GM03348 (cell line): ENCODE data around the gene GGNBP2.
"Not testable (repeated sequence)": the region's sequence is repeated elsewhere in the genome, so short reads cannot be mapped to it uniquely, and the experiment has no call there.

Experiments used
- DNase-seq: peaks from one replicate; pipeline ENCODE4 v3.0.0; 2012; ENCODE audit warnings: low spot score

Gene GGNBP2

GRCh38 chr17:36544307-36545076 is at the start of gene GGNBP2:
TSS of gene GGNBP2 (plus strand) at chr17:36544919. CDS start at chr17:36545725, 806 bp downstream.
- DNase-seq = peak; percentile 97

- DNase-seq = no peak
Observed at GRCh38 chr17:36495076-36495578, 49.6 kb upstream of the GGNBP2 start.

- no peak for DNase-seq
Observed at GRCh38 chr17:36496018-36496789, 48.5 kb upstream of the GGNBP2 start.

GRCh38 chr17:36498155-36498554 is 46.6 kb upstream of the GGNBP2 start:
- no peak for DNase-seq

GRCh38 chr17:36498560-36499300 is 46.0 kb upstream of the GGNBP2 start:
- no peak for DNase-seq

DNA sequence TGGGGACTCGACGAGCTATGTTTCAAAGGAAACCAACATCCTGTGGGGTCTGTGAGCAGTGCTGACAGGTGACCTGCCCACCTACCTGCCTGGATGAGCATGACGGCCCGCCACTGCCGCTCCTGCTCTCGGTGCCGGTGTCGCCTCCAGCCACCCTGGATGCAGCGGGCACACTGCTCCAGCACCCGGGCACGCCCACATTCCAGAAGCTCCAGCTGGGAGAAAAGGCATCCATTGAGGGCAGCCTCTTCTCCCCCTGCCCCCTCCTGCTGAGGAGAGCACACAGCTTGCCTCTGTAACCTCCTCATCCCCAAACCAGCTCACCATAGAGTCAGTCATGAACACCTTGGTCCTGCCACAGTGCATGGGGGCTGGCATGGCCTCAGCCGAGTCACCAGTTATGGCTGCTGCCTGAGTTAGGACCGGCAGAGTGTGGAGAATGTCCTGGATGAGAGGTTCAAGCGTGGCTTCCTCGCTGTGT is 43.9 kb upstream of the GGNBP2 start:
- DNase-seq = no peak

GRCh38 chr17:36501351-36501750 is 43.4 kb upstream of the GGNBP2 start:
- no peak for DNase-seq

- DNase-seq = no peak
Observed at GRCh38 chr17:36501963-36502362, 42.8 kb upstream of the GGNBP2 start.

DNA sequence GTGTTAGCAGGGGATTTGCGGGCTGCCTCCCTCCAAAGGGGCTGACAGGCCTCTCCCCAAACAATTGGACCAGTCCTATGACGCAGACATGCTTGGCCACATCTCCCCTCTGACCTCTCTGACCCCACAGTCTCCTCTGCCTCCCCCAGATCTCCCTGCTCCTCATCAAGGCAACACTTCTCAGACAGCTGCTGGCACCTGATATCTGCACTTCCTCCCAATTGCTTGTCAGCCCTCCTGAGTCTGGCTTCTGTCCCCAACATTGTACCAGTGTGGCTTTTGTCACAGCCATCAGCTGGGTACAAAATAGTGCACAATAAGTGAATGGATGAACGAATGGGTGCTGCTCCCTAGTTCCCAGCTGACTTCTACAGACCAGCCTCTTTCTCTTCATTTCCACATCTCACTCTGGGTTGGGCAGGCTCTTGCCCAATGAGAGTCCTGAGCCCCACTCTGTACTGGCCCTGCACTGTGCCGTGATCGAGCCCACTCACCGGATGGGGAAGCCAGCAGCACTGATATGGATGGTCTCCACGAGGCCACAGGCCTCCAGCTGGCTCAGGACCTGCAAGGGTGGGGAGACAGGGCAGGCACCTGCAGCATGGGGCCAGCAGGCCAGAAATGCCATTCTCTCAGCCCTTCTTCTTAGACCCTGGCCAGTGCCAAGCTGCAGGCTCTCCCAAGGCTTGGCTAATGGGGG is 41.1 kb upstream of the GGNBP2 start:
- DNase-seq = no peak

GRCh38 chr17:36504156-36504545 is 40.6 kb upstream of the GGNBP2 start:
- no peak for DNase-seq

DNA sequence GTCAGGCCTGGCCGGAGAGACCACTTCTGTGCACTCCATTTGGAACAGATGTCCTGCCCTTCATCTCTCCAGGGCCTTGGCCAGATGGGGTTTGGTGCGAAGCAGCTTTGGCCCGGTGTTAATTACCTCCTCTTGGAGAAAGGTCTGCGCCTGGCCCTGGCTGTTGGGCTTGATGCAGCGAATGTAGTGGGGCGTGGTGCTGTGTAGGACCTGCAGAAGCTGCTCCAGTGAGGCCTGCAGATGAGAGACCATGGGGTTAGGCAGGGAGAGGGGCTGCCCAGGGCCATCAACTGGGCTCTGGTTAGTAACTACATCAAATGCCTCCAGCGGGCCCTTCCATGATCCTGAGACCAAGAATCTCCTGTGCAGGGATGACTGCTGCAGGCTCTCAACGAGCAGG is 39.5 kb upstream of the GGNBP2 start:
- DNase-seq = no peak

DNA sequence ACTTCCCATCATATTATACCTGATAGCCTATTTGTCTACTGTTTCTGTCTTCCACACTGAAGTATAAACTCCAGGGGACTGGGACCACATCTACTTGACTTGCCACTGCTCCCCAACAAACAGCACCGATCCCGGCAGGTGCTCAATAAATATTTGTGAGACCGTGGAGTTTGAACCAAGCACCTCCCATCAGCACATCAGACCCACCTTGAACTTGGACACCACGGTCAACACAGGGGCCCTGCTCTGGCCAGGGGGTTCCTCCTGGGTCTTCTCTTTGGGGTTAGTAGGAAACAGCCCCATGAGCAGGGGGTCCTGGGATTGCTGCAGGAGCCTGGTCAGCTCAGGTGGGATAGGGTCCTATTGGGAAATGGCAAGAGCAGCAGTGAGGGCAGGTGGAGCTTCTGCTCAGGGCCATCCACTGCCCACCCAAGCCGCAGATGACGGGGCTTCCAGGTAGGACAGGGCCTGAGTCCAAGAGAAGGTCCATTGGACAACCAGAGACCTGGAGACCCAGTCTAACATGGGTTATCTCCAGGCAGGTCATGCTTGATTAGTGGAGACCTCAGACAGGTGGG is 38.4 kb upstream of the GGNBP2 start:
- no peak for DNase-seq

- no peak for DNase-seq
Observed at GRCh38 chr17:36506831-36507230, 37.9 kb upstream of the GGNBP2 start.

GRCh38 chr17:36507266-36507665 is 37.5 kb upstream of the GGNBP2 start:
- no peak for DNase-seq

- DNase-seq = not testable (repeated sequence)
Observed at GRCh38 chr17:36508439-36508838, 36.3 kb upstream of the GGNBP2 start.

DNA sequence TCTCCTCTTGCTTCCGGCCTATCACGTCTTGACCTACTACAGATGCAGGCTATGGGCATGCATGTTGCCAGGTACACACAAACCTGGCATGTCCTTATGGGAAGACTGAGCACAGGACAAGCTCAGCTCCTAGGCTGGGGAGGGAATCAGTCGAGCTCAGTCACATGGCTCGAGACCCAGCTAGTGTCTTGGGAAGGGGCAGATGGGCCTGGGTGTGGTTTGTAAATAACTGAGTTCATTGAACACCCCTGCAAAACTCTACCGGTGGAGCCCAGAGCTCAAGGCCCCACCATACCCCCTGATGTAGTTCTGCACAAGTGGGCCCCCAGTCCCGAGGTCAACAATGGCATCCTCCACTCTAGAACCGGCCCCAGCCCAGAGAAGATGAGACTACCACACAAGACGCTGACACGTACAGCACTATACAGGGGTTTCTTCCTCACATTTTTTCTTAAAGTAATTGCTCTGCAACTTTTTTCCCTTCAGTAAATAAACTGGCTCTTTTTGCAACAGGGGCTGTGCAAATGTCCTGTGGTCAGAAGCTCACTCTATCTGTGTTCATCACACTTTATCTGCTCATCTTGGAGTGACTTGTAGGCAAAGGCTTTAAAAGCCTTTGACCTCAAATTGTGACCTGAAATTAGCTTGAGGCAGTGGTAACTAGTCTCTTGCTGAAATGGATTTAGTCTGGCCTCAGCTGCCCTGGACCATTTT is 35.3 kb upstream of the GGNBP2 start:
- no peak for DNase-seq

DNA sequence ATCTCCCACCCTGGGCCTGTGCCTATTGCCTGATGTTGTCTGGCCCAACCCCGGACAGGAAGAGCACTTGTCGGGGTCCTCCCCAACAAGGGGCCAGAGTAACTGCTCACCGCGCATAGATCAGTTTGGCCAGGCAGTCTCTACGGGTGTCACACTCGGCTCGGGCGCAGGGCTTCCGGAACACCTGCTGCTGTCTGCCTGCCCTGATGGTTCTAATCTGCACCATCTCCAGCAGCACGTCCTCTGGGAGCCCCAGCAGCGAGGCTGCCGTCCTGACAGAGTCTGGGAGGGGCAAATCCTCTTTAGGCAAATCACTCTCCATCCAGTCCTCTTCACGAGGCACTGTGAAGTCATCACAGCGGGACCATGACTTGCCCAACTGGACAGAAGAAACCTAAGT is 34.1 kb upstream of the GGNBP2 start:
- DNase-seq = no peak

DNA sequence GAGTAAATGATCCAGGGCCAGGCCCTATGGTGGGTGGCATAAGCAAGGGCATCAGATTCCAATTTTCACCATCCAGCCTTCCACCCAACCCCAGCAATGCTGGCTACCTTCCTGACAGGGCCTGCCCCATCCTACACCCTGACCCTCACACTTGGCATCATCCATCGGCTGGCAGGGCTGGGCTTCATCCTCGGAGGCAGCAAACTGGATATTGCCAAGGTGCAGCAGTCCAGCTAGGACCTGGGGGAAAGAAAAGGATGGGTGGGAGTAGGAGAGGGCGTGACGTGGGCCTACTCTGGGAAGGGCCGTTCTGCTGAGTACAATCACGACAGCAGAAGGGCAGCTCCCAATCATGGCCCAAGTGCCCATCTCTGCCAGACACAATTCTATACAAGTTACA is 33.5 kb upstream of the GGNBP2 start:
- DNase-seq = no peak

GRCh38 chr17:36512641-36513040 is 32.1 kb upstream of the GGNBP2 start:
- DNase-seq = no peak

DNA sequence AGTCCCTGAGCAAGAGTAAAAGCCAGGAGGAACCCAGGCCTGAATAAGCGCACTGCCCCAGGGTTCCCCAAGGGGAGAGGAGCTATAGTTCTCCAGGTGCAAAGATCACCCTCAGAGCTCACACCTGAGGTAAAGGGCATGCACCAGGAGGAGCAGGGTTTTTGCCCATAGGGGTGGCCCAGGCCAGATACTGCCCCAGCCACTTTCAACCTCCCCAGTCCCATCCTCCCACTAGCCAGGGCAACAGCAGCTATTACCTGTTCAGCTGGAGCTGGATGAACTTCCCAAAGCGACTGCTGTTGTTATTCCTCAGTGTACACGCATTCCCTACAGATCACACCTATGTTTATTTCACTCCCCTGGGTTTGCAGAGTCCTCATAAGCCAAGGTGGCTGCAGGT is 29.9 kb upstream of the GGNBP2 start:
- no peak for DNase-seq

DNA sequence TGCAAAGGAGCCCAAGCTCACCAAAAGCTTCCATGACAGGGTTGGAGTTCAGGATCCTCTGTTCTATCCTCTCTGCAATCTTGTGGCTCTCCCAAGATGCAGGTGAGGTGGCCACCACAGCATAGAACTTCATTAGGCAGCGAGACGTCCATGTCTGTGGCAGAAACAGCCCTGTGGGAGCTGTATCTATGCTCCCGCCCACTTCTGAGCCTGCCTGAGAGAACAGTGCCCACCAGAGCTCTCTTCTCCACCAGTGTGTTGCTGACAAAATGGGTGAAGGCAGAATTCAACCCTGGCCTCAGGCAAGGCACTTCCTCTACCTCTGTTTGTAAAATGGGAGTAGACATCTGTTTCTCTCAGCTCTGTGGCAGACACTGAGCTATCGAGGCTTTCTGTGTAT is 28.9 kb upstream of the GGNBP2 start:
- no peak for DNase-seq
